K562 (cell line): ENCODE measurements around the gene SAMD10.

Source experiments
- ATF1 ChIP-seq, 2 experiments: fragments of 450-650 bp in 1 of 2; IDR thresholded peaks; 2 replicates each; pipeline ENCODE4 v1.6.1; 2016; ENCODE audit warnings: missing compliant biosample characterization in 1 of 2, missing genetic modification characterization in 1 of 2
- ELF4 ChIP-seq: fragments of 450-650 bp; formaldehyde crosslinking; IDR thresholded peaks from 2 replicates; pipeline ENCODE4 v1.4.0; 2022; ENCODE audit warnings: missing genetic modification characterization
- EZH2 ChIP-seq: IDR thresholded peaks from 2 replicates; pipeline ENCODE4 v1.6.1; 2012; ENCODE audit warnings: low read depth, mild to moderate bottlenecking, inconsistent platforms, low read length, borderline replicate concordance
- NCOA2 ChIP-seq, 2 experiments: fragments of 450-650 bp; IDR thresholded peaks; 2 replicates each; pipeline ENCODE4 v1.6.1; 2018; ENCODE audit warnings: mild to moderate bottlenecking in 2 of 2, moderate library complexity in 1 of 2; ENCODE audit not compliant: partially characterized antibody in 2 of 2
- POLR2A ChIP-seq: fragments of 450-650 bp; conservative IDR thresholded peaks from 2 replicates; pipeline ENCODE4 v1.6.1; 2016
- SRSF1 ChIP-seq: fragments of 200-400 bp; formaldehyde crosslinking; IDR thresholded peaks from 2 replicates; pipeline ENCODE4 v1.6.1; 2017; ENCODE audit warnings: mild to moderate bottlenecking, low read depth, low read length, moderate library complexity
- ZNF274 ChIP-seq: IDR thresholded peaks from 2 replicates; pipeline ENCODE4 v1.6.1; 2011; ENCODE audit warnings: low read depth, mild to moderate bottlenecking, low read length, moderate library complexity, borderline replicate concordance
- TF ChIP-seq, protein P1 (sequence below): sonication (generic); formaldehyde crosslinking; IDR thresholded peaks from 2 replicates; pipeline ENCODE4 v1.8.0; 2023; ENCODE audit warnings: mild to moderate bottlenecking, missing genetic modification reagents
- TF ChIP-seq, protein P2 (sequence below): sonication (generic); formaldehyde crosslinking; IDR thresholded peaks from 2 replicates; pipeline ENCODE4 v1.8.0; 2022; ENCODE audit warnings: missing genetic modification reagents, mild to moderate bottlenecking, borderline replicate concordance
- TF ChIP-seq, protein P3 (sequence below): sonication (generic); formaldehyde crosslinking; IDR thresholded peaks from 2 replicates; pipeline ENCODE4 v1.8.0; 2022; ENCODE audit warnings: mild to moderate bottlenecking, missing genetic modification reagents

DNA sequence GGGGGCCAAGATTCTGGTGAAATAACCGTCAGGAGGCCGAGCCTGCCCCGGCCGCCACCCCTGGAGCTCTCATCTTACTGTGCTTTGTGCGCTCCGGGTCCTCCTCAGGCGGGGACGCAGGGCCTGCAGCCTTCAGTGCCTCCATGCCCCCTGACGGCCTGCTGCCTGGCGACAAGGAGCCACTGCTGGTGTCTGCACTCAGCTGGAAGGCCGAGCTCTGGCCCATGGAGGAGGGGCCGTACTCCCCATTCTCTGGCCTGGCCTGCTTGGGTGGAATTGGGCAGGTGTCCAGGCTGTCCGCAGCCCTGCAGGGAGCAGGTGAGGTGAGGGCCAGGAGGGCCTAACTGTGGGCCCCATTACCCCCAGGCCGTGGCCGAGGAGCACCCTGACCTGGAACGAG is 15.0 kb downstream of the SAMD10 start:
- TF ChIP-seq, protein P1, sequence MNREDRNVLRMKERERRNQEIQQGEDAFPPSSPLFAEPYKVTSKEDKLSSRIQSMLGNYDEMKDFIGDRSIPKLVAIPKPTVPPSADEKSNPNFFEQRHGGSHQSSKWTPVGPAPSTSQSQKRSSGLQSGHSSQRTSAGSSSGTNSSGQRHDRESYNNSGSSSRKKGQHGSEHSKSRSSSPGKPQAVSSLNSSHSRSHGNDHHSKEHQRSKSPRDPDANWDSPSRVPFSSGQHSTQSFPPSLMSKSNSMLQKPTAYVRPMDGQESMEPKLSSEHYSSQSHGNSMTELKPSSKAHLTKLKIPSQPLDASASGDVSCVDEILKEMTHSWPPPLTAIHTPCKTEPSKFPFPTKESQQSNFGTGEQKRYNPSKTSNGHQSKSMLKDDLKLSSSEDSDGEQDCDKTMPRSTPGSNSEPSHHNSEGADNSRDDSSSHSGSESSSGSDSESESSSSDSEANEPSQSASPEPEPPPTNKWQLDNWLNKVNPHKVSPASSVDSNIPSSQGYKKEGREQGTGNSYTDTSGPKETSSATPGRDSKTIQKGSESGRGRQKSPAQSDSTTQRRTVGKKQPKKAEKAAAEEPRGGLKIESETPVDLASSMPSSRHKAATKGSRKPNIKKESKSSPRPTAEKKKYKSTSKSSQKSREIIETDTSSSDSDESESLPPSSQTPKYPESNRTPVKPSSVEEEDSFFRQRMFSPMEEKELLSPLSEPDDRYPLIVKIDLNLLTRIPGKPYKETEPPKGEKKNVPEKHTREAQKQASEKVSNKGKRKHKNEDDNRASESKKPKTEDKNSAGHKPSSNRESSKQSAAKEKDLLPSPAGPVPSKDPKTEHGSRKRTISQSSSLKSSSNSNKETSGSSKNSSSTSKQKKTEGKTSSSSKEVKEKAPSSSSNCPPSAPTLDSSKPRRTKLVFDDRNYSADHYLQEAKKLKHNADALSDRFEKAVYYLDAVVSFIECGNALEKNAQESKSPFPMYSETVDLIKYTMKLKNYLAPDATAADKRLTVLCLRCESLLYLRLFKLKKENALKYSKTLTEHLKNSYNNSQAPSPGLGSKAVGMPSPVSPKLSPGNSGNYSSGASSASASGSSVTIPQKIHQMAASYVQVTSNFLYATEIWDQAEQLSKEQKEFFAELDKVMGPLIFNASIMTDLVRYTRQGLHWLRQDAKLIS (CRISPR knock-in tag): no peak
- TF ChIP-seq, protein P2, sequence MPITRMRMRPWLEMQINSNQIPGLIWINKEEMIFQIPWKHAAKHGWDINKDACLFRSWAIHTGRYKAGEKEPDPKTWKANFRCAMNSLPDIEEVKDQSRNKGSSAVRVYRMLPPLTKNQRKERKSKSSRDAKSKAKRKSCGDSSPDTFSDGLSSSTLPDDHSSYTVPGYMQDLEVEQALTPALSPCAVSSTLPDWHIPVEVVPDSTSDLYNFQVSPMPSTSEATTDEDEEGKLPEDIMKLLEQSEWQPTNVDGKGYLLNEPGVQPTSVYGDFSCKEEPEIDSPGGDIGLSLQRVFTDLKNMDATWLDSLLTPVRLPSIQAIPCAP (CRISPR knock-in tag): no peak
- TF ChIP-seq EZH2: no peak
- TF ChIP-seq SRSF1: no peak
- TF ChIP-seq, protein P3, sequence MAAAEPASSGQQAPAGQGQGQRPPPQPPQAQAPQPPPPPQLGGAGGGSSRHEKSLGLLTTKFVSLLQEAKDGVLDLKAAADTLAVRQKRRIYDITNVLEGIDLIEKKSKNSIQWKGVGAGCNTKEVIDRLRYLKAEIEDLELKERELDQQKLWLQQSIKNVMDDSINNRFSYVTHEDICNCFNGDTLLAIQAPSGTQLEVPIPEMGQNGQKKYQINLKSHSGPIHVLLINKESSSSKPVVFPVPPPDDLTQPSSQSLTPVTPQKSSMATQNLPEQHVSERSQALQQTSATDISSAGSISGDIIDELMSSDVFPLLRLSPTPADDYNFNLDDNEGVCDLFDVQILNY: no peak
- TF ChIP-seq ZNF274: no peak
- TF ChIP-seq ELF4 (CRISPR knock-in tag): no peak
- no peak for TF ChIP-seq POLR2A
- TF ChIP-seq NCOA2 (IDR thresholded peaks at IDR 0.05; ENCODE audit: partially characterized antibody in 2 of 2): no peak
- TF ChIP-seq ATF1 (CRISPR knock-in tag; IDR thresholded peaks at IDR 0.05): no peak
- TF ChIP-seq ATF1 (tag; IDR thresholded peaks at IDR 0.05): no peak
